Left ventricle myocardium inferior (tissue), 1 donor: ENCODE measurements around the gene XIRP2. TPM values are rescaled to one million over a fixed set of nuclear protein-coding genes. Genes with fewer than 3 reads are reported as not detected.
A peak's percentile ranks its signal among the peaks of the same experiment; 100 is the strongest.

Source experiments
- DNase-seq: peaks from one replicate; pipeline ENCODE4 v3.0.0-alpha.2; 2020
- H3K27ac ChIP-seq: fragments of 200-600 bp; replicated peaks from 2 replicates; pipeline ENCODE4 v1.8.0; 2021
- H3K27me3 ChIP-seq: fragments of 200-600 bp; 2 replicates; pipeline ENCODE4 v1.8.0; 2021; ENCODE audit warnings: low read depth
- H3K36me3 ChIP-seq: fragments of 200-600 bp; 2 replicates; pipeline ENCODE4 v1.8.0; 2021
- H3K4me1 ChIP-seq: fragments of 200-600 bp; 2 replicates; pipeline ENCODE4 v1.8.0; 2021
- H3K4me3 ChIP-seq: fragments of 200-600 bp; 2 replicates; pipeline ENCODE4 v1.8.0; 2021; ENCODE audit warnings: mild to moderate bottlenecking, moderate library complexity
- H3K9me3 ChIP-seq: fragments of 200-600 bp; replicated peaks from 2 replicates; pipeline ENCODE4 v1.8.0; 2021
- intact Hi-C: fragments of 100-400 bp; cut with micrococcal nuclease; formaldehyde crosslinking; loops from one replicate; pipeline ENCODE4 v1.11.0; 2022
- total RNA-seq: library from RNA; stranded (reverse); fragmentation: NEBNext Ultra II Directional; extraction: Animal tissue kit (Norgen Biotek cat#: 25700); gene quantifications from one replicate; pipeline ENCODE4 v1.2.1, GENCODE V29; 2021
- TF ChIP-seq, protein P1 (sequence below): fragments of 200-600 bp; IDR thresholded peaks from 2 replicates; pipeline ENCODE4 v1.8.0; 2021; ENCODE audit warnings: antibody characterized with exemption, mild to moderate bottlenecking, borderline replicate concordance
- donor health status: DM: no; HTN: yes; CAD: no; lungs with severe emphysema.

Gene XIRP2
- total RNA-seq, 1 donor from 2014 or later: 364 TPM

DNA sequence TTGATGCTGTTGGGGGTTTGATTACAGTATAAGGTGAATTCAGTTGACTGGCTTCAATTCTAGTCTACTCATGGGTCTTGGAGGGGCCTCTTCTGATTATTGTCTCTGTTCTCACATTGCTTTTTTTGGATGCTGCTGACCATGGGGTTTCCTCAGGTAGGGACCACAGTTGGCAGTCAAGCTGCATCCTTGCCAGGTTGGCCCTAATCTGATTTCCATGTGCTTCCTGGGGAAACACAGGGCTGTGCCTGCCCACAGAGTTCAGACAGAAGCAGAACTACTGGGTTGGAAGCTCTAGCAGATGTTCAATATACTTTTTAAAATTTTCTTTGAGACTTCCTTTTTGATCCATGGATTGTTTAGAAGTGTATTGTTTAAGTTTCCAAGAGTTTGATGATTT lies 227.3 kb downstream of the XIRP2 start:
- no peak for DNase-seq
- H3K4me1 ChIP-seq: no peaks in the 10 kb centered on the region
- intact Hi-C loops: no loop called here
- no peaks in the 10 kb centered on the region for H3K27me3 ChIP-seq
- H3K9me3 ChIP-seq: no peaks in the 10 kb centered on the region
- no peaks in the 10 kb centered on the region for H3K36me3 ChIP-seq
- TF ChIP-seq, protein P1, sequence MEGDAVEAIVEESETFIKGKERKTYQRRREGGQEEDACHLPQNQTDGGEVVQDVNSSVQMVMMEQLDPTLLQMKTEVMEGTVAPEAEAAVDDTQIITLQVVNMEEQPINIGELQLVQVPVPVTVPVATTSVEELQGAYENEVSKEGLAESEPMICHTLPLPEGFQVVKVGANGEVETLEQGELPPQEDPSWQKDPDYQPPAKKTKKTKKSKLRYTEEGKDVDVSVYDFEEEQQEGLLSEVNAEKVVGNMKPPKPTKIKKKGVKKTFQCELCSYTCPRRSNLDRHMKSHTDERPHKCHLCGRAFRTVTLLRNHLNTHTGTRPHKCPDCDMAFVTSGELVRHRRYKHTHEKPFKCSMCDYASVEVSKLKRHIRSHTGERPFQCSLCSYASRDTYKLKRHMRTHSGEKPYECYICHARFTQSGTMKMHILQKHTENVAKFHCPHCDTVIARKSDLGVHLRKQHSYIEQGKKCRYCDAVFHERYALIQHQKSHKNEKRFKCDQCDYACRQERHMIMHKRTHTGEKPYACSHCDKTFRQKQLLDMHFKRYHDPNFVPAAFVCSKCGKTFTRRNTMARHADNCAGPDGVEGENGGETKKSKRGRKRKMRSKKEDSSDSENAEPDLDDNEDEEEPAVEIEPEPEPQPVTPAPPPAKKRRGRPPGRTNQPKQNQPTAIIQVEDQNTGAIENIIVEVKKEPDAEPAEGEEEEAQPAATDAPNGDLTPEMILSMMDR: no peak
- no peak overlapping the region for H3K4me3 ChIP-seq
- no peak overlapping the region for H3K27ac ChIP-seq

DNA sequence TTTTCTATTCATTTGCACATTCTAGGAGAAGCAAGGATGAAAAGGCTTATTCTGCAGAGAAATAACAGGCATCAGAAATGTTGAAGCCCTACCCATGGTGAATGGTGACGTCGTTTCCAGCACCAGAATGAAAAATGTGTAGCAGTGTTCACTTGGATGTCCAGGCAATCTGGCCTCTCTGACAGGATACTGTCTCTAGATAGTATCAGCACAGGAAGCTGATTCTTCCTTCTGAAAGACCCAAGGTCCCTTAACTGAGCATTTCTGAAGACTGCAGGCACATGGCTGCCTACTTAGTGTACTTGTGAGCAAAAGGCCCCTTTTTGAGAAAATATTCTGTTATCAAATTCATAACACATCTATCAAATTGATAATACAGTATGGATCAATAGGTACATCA lies 234.1 kb downstream of the XIRP2 start:
- Histone ChIP-seq H3K27ac (no peak overlapping the region), H3K4me1 (no peaks in the 10 kb centered on the region), H3K27me3 (no peaks in the 10 kb centered on the region), H3K4me3 (no peak overlapping the region), H3K9me3 (no peaks in the 10 kb centered on the region), H3K36me3 (no peaks in the 10 kb centered on the region)
- no peak for DNase-seq
- TF ChIP-seq, protein P1: no peak
- intact Hi-C loops: no loop called here

DNA sequence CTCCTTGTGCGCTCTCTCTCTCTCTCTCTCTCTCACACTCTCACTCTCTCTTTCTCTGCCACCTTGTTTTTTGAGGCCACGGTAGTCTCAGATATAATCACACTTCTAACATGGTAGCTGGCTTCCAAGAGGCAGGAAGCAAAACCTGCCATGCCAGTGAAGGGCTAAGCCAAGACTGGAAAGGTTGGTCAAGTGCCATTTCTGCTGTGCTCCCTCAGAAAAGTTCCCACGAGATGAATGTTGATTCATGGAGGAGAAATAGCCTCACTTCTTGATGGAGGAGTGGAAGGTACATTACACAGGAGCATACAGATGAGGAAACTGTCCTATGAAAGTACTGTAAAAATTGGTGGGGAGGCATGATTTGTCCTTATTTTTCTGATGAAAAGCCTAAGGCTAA lies 237.9 kb downstream of the XIRP2 start:
- TF ChIP-seq, protein P1: no peak
- no peak for DNase-seq
- intact Hi-C loops: no loop called here
- no peaks in the 10 kb centered on the region for H3K9me3 ChIP-seq
- H3K36me3 ChIP-seq: no peaks in the 10 kb centered on the region
- H3K27me3 ChIP-seq: no peaks in the 10 kb centered on the region
- H3K4me3 ChIP-seq: no peak overlapping the region
- no peaks in the 10 kb centered on the region for H3K4me1 ChIP-seq
- no peak overlapping the region for H3K27ac ChIP-seq

DNA sequence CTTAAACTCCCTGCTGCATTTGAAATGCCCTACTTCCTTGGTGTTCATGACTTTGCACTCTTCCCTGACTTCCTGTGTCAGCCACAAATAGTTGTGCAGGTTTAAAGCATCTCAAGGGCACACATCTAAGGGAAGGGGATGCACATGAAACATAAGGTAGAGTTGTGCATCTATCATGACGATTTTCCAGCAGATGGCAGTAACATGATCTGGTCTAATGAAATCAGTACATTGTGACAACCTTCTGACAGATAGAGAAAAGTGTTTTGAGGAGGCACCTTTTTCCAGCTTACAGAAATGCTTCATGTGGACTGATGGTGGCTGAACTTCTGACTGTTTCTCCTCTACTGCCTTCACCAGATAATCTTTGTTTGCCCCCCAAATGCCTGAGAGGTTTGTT lies 238.9 kb downstream of the XIRP2 start:
- no peak overlapping the region for H3K27ac ChIP-seq
- no peak for DNase-seq
- H3K4me1 ChIP-seq: no peaks in the 10 kb centered on the region
- TF ChIP-seq, protein P1: peak; percentile 45
- H3K9me3 ChIP-seq: no peaks in the 10 kb centered on the region
- no peaks in the 10 kb centered on the region for H3K27me3 ChIP-seq
- no peak overlapping the region for H3K4me3 ChIP-seq
- intact Hi-C loops: no loop called here
- no peaks in the 10 kb centered on the region for H3K36me3 ChIP-seq

DNA sequence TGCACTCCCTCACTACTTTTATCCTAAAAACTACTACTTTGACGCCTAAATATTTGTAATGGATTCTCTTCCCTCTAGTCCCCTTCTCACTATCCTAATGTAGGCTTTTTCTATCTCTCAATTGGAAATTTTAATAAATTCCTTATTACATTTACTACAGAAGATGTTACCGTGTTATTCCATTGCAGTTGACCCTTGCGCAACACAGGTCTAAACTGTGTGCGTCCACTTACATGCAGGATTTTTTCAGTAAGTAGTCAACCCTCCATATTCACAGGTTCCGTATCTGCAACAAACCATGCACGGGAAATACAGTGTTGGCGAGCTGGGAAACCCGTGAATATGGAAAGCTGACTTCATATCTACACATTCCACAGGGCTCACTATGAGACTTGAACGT lies 239.8 kb downstream of the XIRP2 start:
- no peaks in the 10 kb centered on the region for H3K4me1 ChIP-seq
- H3K36me3 ChIP-seq: no peaks in the 10 kb centered on the region
- no peaks in the 10 kb centered on the region for H3K27me3 ChIP-seq
- intact Hi-C loops: no loop called here
- H3K9me3 ChIP-seq: no peaks in the 10 kb centered on the region
- no peak for DNase-seq
- H3K27ac ChIP-seq: no peak overlapping the region
- TF ChIP-seq, protein P1: no peak
- no peak overlapping the region for H3K4me3 ChIP-seq

DNA sequence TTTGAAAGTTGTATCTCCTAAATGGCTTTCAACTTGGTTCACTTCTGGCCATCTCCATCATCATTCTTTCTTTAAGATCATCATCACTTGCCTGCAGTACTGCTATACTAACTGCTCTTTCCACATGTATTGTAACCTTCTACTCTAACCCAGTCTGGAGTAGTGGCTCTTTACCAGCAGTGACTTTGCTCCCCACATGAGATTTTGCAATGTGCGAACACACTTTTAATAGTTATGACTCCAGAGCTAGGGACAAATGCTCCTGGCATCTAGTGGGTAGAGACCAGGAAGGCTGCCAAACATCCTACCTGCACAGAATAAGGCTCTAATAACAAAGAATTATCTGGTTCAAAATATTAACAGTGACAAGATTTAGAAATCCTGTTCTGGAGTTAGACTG lies 243.8 kb downstream of the XIRP2 start:
- Histone ChIP-seq H3K27ac (no peak overlapping the region), H3K27me3 (no peaks in the 10 kb centered on the region), H3K9me3 (no peaks in the 10 kb centered on the region), H3K36me3 (no peaks in the 10 kb centered on the region), H3K4me3 (no peak overlapping the region), H3K4me1 (peaks cover 6% of the 10 kb centered on the region)
- DNase-seq: no peak
- TF ChIP-seq, protein P1: no peak
- intact Hi-C loops: no loop called here
